ENCODE results near the gene TADA1.

GRCh38 chr1:166903232-166903631, 27.2 kb upstream of the TADA1 start:
- TF ChIP-seq POLR2A (IDR thresholded peaks at IDR 0.05): no peak
- TF ChIP-seq CTCF (IDR thresholded peaks at IDR 0.05): no peak
